CD1c-positive myeloid dendritic cell (primary cell): ENCODE data around the gene IRAK4.
A peak's percentile ranks its signal among the peaks of the same experiment; 100 is the strongest.

Source experiments
- DNase-seq: peaks from one replicate; pipeline ENCODE4 v3.0.0-alpha.2; 2016; ENCODE audit errors: extremely low spot score

Gene IRAK4

DNA sequence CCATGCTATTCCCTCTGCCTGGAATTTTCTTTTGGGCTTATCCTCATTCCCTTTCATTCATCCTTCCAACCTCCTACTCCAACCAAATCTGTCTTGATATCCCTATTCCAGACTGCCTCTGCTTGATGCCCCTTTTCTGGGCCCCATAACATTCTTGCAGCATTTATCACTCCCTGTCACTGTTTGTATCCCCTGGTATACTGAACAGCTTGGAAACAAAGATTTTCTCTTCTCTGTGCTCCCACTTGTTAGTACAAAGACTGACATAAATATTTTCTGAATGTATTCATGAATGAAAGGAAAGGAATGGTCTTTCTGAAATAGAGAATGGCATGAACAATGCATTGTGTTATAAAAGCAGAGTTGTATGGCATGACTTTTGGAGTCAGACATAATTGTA lies 7.5 kb downstream of the IRAK4 start:
- no peak for DNase-seq

DNA sequence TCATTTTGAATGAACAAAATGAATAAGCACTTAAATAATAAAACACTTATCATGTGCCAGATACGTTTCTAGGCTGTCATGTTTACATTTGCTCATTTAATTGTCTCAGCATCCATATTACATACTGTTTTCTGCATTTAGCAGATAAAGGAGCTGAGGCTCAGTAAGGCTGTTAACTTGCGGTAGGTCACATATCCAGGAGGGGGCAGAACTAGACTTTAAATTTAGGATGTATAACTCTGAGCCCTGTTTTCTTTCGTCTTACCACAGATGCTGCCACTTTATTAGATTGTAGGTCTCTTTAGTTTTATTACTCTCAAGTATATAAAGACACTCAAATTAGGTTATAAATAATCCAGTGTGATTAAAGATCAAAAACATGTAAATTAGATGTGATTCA lies 17.7 kb downstream of the IRAK4 start:
- DNase-seq, result peak; percentile 38

DNA sequence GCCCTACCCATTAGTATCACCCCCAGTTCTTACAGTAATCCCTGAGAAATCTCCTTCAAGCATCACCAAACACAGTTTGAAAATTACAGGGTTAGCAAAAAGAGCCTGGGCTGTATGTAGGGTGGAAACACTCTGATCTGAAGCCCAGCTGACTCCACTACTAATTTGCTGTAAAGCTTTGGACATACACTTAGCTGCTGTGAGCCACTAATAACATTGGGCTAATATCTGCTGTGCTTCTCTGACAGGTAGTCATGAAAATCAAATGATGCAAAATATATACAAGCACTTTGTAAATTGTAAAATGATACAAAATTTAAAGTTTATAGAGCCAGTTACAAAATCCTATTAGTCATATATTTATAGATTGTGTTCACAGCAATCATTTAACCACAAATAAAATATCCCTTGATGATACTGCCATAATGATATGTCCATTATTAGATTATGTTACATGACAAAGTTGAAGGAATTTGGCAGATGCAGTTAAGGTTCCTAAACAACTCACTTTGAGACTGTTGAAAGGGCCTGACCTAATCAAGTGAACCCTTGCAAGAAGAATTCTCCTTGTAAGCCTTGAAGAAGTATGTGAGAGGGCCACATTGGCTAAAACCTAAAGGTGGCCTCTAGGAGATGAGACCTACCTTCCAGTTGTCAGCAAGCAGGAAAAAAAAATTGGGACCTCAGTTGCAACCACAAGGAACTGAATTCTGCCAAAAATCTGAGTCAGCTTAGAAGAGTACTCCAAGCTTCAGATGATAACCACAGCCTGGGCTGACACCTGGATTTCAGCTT lies 28.3 kb downstream of the IRAK4 start:
- DNase-seq, result no peak

DNA sequence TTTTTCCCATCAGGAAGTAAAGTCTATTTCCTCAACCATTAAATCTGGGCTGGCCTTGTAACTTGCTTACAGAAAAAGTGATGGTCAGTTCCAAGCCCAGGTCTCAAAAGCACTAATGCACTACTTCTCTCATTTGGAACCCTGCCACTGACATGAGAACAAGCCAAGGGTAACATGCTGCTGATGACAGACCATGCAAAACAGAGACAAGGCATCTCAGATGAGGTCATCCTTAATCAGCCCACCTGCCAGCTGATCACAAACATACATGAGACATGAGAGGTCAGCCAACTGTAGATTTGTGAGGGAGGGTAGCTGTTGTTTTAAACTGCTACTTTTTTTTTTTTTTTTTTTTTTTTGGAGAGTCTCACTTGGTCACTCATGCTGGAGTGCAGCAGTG lies 31.2 kb downstream of the IRAK4 start:
- DNase-seq, result no peak

DNA sequence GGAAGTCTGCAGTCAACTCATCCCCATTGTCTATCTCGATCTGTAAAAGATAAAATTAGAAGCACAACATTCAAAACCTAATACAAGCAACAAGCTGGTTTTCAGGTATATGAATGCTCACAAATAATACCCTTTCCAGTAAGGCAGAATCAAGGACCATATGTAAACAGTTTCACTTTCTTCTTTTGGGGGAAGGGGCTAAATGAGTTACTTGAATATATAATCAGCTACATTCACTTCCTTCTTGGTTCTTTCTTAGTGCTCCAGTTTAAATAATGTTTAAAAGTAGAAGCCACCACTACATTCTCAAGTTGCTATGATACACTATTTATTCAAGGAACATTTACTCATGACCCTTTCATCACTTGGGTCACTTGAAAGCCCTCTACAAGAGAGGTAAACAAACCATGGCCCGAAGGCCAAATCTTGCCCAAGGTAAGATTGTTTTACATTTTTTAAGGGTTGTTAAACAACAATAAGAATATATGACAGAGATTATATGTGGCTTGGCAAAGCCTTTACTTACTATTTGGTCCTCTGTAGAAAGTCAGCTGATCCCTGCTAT lies 37.0 kb downstream of the IRAK4 start:
- DNase-seq, result no peak

DNA sequence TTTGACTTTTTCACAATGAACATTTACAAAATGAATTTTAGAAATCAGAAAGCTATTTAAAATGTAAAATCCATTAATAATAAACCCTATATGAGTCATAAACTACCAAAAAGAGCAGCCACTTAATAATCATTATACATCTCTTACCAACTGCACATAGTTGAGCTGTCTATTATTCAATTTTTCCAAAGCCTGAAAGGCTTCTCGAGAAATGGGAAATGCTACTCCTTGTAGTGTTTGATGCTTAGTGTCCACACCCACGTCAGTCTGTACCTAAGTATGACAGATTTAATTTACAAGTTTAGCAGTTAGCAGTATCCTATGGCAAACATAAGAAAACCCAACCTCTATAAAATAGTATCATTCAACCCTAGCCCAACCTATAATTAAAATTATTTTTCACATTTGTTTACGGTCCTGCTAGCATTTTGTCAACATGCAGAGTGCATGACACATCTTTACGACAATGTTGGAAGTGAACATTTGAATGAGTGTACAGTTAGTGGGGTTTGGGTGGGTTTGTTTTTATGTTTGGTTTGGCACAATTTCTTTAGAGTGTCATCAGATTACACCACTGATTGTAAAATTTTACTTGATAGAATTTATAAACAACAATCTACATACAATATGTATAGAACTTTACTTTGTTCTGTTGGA lies 38.9 kb downstream of the IRAK4 start:
- no peak for DNase-seq

DNA sequence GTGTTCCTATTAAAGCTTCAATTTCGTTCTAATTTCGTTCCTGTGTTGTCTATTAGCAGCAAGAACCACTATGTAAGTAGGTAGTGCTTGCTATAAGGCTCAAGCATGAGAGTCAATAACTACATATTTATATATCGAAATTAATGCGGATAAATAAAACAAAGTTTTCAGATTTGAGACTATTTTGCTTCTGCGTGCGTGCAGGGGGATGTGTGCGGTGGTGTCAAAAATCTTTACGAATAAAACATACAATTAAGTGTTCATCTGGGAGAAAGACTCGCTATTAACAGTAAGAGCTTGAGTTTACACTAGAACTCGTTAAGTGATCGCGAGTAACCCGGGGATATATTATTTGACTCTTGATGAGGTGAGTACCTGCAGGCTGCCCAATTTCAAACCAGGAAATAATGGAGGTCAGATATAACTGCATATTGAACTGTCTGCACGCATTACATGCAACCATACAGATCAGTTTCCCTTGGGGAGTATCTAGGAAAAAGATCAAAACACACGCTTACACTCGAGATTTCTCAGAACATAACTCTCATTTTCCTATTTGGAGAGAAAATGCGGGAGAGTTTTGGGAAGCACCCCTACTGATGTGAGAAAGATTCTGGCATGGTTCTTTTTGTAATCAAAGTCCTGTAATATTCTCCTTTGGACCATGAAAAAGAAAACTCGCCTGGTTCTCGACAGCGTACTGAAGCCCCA lies 46.6 kb downstream of the IRAK4 start:
- peak; percentile 18 for DNase-seq

DNA sequence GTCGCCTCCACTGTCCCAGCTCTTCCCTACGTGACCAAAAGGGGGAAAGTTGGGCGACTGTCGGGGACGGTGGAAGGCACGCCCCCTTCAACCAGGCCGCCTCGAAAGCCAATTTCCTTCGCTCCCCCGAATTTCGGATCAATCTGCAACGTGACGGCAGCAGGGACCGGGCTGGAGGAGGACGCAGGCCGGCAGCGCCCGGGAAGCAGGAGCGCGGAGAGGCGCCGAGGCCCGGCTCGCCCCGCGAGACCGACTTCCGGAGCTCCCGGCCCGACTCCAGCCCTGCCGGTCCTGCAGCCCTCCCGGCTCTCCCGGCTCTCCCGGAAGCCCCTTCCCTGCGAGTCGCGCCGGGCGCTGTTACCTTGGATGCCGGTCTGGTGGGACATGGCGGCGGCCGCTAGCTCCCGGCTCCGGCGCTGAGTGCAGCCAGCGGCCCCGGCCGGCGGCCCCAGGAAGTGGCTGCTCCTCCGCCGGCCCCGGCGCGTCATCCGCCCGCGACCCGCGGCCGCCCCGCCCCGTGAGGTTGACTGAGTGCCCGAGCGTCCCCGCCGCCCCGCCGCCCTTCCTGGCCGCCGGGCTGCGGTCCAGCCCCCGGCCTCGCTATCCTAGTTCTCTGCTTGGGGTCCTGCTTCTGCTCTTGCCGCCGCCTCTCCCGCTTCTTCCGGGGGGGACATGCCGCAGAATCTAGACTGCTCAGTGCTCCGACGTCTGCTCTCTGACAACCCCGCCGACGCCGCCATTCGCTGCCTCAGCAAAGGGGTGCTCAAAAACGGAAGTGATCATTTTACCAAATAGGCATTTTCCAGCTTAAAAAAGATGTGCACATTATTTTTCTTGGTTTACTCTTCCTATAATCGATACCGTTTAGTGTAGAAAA lies 47.3 kb downstream of the IRAK4 start, which contains the start of gene TWF1:
Gene TWF1, minus strand, starts transcription at position 458 of the 877 bp plus-strand sequence. Its CDS starts 72 bp downstream, at position 386.
- DNase-seq, result peak; percentile 92

DNA sequence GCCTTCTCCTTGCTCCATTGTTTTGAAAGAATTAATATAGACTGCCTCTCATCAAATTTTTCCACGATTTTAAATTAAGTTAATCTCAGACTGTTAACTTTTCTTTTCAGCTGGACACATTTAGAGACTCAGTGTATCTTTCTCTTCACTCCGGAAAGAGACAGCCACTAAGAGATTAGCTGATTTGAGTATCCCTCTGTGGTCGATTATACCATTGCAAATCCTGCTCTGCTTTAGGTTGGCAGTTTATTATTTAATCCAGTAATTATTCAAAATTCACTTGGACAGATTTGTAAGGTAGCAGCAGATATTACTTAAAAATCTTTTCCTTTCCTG lies 48.0 kb downstream of the IRAK4 start:
- no peak for DNase-seq

DNA sequence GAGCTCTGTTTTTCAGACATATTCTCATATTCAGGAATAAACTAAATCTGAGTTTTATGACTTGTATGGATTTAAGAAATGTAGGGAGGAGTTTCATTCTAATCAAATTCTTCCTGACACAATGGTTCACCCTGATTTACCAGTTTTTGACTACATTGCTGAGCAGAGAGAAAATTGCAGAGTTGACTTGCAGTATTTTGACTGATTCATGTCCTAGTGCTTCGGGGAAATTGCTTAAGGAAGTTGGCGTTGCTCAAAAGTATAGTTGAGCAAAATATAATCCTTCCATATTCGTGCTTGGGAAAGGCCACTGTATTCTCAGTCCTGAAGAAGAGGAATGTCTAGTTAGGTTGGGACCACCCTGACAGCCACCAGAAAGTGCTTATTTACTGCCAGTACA lies 48.6 kb downstream of the IRAK4 start:
- peak; percentile 35 for DNase-seq

DNA sequence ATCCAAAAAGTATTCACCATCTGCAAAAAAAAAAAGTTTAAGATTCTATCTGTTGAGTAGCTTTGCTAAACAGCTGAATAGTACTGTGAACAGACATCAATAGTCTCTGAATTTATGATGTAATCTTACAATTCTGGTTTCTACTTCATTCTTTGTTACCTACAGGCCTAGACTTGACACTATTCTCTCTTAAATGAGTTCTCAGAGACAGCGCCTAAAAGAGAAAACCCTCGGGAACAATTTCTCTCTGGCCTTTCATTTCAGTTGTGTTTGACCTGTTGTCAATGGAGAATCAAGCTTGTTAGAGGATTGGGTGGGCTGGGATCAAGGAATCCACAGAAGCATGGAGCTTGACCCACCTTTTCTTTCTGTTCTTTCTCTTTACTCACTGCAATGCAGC lies 53.3 kb downstream of the IRAK4 start:
- no peak for DNase-seq

DNA sequence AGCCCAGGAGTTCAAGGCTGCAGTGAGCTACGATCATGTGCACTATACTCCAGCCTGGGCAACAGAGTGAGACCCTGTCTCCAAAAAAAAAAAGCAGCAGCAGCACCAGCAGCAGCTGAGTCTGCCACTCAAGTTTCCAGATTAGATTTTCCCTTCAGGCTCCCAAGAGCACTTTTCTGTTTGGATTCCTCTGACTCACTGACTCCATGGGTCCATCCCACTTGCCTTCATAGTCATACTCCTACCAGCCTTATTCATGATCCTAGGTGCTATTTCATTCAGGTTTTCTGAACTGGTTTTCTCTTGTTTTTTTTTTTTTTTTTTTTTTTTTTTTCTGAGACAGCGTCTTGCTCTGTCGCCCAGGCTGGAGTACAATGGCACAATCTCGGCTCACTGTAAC lies 54.2 kb downstream of the IRAK4 start:
- no peak for DNase-seq

DNA sequence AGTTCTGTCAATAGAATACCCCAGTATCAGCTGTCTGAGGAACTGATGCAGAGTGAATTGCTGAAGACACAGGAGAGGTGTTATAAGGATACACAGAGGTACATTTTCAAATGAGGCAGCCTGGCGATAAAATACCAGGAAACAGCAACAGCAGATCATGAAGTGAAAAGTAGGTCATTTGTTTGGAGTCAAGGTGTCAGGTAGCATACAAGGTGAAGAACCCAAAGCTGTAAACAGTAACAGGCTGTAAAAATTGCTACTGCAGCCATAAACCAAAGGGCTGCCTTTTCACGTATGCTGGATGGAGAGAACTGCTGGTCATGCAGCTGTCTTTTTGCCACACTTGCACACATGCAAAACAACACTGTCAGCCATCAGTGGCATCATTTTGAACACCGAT lies 56.7 kb downstream of the IRAK4 start:
- DNase-seq, result no peak

DNA sequence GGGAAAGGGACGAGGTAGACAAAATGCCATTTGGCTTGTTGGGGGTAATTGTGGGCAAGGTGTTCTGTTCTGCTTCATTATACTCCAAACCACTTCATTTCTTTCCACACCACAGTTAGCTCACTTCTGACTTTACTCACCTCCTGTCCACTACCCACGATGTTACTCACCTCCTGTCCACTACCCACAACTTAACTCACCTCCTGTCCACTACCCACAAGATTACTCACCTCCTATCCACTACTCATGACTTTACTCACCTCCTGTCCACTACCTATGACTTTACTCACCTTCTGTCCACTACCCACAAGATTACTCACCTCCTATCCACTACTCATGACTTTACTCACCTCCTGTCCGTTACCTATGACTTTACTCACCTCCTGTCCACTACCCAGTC lies 57.4 kb downstream of the IRAK4 start:
- DNase-seq, result no peak

DNA sequence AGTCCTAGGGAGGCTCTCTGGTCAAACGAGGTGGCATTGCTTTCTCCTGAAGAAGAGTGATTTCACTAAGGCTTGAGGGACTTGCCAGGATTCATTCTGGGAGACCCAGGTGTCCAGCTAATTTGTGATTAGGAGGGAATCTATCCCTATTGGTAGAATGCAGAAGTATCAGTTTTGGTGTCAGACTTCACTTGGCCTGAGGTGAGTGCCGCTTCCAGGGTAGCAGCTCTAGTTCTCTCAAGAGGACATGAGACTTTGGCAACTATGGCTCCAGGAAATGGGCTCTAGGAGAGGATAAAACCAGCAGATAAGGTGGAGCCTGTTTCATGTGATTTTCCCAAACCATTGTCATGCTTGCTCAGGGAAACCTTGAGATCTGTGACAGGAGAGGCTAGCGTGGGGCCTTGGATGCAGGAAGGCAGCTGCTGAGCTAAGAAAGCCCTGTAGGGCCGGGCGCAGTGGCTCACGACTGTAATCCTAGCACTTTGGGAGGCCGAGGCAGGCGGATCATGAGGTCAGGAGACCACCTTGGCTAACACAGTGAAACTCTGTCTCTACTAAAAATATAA lies 65.5 kb downstream of the IRAK4 start:
- no peak for DNase-seq

DNA sequence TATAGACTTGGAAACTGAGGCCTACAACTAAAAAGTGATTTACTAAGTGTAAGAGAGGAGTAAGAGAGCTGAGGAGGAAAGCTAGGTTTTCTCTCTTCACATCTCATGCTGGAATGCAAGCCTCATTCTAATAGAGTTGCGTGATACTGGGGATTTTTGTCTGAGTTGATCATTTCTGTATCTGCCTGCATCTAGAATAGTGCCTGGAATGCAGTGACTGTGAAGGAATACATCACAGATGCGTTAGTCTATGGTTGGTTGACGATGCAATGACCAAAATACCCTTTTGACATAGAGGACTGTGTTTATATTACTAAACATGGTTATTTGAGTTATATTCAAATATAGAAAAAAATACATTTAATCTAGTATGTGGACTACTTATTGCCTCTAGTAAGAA lies 67.9 kb downstream of the IRAK4 start:
- DNase-seq, result no peak

DNA sequence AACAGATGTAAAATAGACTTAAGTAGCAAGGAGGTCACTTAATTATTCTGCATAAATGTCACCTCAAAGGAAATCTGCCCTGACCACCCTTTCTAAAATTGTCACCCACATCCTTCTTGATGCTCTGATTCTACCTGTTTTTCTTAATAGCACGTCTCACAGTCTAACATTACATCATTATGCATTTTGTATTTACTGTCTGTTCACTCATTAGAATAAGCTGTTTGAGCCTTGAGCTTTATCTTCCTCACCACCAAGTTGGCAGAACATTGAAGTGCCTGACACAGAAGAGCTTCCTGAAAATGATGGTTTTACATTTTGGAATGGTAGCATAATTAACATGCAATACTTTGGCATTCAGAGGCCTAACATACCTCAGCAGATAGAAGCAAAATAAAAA lies 68.3 kb downstream of the IRAK4 start:
- no peak for DNase-seq

DNA sequence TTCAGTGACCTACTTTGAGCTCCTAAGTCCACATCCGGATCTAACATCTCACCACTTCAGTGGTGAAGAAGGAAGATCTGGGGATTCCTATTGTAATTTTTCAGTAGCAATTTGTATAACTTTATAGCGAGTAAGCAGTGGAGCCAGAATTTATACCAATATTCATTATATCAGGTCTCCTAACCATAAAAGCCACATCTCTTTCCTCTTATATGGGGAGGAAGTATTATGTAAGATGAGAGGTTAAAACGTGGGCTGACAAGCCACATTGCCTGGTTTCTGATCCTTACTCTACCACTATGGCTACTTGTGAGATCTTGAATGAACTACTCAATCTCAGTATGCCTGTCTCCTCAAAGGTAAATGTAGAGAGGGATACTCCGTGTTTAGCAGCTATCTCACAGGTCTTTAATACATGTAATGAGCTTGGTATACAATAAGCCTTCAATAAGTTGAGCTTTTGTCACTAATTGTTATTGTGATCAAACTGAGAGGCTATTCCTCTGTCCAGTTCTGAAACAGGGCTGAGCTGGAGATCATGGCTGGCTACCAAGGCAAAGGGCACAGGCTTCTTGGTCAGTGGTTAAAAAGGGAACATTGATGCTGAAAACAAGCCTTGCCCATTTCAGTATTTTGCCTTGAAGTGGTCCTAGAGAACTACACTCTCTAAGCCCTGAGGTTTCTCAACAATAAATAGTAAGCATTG lies 73.9 kb downstream of the IRAK4 start:
- DNase-seq, result peak; percentile 67

DNA sequence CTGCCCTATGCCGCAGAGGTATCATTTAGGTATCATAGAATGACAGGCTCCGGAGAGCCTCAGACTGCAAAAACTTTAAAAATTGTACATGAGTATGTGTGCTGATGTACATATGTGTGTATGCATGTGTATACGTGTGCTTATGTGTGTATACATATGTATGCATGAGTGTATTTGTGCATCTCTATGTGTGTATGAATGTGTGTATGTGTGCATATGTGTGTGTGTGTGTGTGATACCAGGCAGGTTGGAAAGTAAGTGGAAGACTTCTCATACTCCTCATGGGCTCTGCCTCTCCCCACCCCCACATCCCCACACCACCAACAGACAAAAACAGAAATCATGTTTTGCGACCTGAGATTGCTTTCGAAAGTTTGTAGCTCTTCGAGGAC lies 76.5 kb downstream of the IRAK4 start:
- DNase-seq, result no peak

DNA sequence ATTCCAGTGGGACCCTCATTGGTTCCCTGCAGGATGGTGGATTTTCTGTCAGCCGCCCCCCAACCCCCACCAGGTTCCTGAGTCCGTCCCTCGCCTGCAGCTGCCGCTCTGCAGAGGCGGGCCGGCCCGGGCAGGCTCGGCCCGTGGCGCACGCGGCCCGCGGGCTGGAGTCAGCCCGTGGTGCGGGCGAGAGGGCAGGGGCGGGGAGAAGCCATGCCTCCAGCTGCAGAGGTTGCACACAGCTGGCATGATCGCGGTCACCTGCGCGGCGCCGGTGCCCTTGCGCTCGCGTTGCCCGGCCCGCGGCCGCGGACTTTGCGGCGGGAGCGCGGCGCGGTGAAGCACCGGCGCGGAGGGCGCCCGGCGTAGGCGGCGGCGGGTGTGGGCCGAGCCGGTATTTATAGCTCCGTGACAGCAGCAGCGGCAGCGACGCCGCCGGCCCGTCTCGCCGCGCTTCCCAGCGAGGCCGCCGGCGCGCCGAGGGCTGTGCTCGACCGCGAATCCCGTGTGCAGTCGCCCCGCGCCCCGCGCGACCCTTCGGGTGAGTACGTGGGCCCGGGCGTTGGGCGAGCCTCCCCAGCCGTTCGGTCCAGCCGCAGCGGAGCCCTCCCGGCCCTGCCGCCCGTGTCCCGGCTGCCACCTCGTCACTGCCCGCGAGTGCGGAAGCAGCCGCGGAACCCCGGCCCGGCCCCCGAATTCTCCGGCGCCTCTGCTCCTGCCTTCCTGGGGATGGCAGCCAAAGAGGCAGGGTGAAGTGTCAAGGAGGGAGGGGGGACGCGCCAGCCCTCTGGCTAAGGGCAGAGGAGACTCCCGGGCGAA lies 77.1 kb downstream of the IRAK4 start, which contains the start of gene TMEM117:
Gene TMEM117, plus strand, starts transcription at position 426 of the 819 bp plus-strand sequence.
- DNase-seq, result peak; percentile 74
